DOHH2 (cell line): ENCODE results near the gene GRIN2D.

Experiments
- H3F3A ChIP-seq: fragments of 200-600 bp; sonication (generic), shearing (Covaris generic); 2 replicates; pipeline ENCODE4 v1.6.0; 2016; ENCODE audit warnings: antibody characterized with exemption, mild to moderate bottlenecking; ENCODE audit not compliant: control insufficient read depth, insufficient read depth
- H3K27ac ChIP-seq: fragments of 200-600 bp; sonication (generic); 2 replicates; pipeline ENCODE4 v1.5.1; 2014; ENCODE audit warnings: low read depth, mild to moderate bottlenecking, low read length, moderate library complexity
- H3K27me3 ChIP-seq: fragments of 200-600 bp; sonication (generic); 2 replicates; pipeline ENCODE4 v1.6.1; 2014; ENCODE audit warnings: mild to moderate bottlenecking, low read length, mixed read lengths; ENCODE audit not compliant: control insufficient read depth
- H3K36me3 ChIP-seq: fragments of 200-600 bp; sonication (generic); 2 replicates; pipeline ENCODE4 v1.6.1; 2014; ENCODE audit warnings: mild to moderate bottlenecking, low read length, moderate library complexity, mixed read lengths; ENCODE audit not compliant: control insufficient read depth
- H3K4me1 ChIP-seq: fragments of 200-600 bp; sonication (generic); 2 replicates; pipeline ENCODE4 v1.6.1; 2014; ENCODE audit warnings: mild to moderate bottlenecking, low read length, mixed read lengths; ENCODE audit not compliant: control insufficient read depth
- H3K4me2 ChIP-seq: fragments of 200-600 bp; sonication (generic); 2 replicates; pipeline ENCODE4 v1.6.0; 2014; ENCODE audit warnings: mild to moderate bottlenecking, low read length, moderate library complexity
- H3K4me3 ChIP-seq: fragments of 200-600 bp; sonication (generic); 2 replicates; pipeline ENCODE4 v1.5.1; 2014; ENCODE audit warnings: mild to moderate bottlenecking, low read length, mixed read lengths
- H3K79me2 ChIP-seq: fragments of 200-600 bp; sonication (generic); 2 replicates; pipeline ENCODE4 v1.6.1; 2014; ENCODE audit warnings: mild to moderate bottlenecking, low read length, mixed read lengths; ENCODE audit not compliant: control insufficient read depth
- H3K9me2 ChIP-seq: fragments of 200-600 bp; sonication (generic); replicated peaks from 2 replicates; pipeline ENCODE4 v1.6.1; 2014; ENCODE audit warnings: mild to moderate bottlenecking, low read length, mixed read lengths; ENCODE audit not compliant: control insufficient read depth
- H3K9me3 ChIP-seq: fragments of 200-600 bp; sonication (generic); 2 replicates; pipeline ENCODE4 v1.6.1; 2014; ENCODE audit warnings: antibody characterized with exemption, low read length, mixed read lengths; ENCODE audit not compliant: control insufficient read depth, insufficient read depth
- H4K20me1 ChIP-seq: fragments of 200-600 bp; sonication (generic); 2 replicates; pipeline ENCODE4 v1.6.0; 2014; ENCODE audit warnings: low read depth, mild to moderate bottlenecking, antibody characterized with exemption, low read length, moderate library complexity; ENCODE audit not compliant: control insufficient read depth, insufficient read depth
- EZH2phosphoT487 ChIP-seq: fragments of 200-600 bp; sonication (generic); IDR thresholded peaks from 2 replicates; pipeline ENCODE4 v1.6.1; 2017; ENCODE audit warnings: borderline replicate concordance, mild to moderate bottlenecking, antibody characterized with exemption, low read length, moderate library complexity, mixed read lengths
- TF ChIP-seq, protein P1 (sequence below): fragments of 200-600 bp; sonication (generic); IDR thresholded peaks from one replicate; pipeline ENCODE4 v1.5.1; 2014; ENCODE audit warnings: antibody characterized with exemption, mild to moderate bottlenecking, low read depth, low read length; ENCODE audit not compliant: poor library complexity, severe bottlenecking

The GRIN2D gene

DNA sequence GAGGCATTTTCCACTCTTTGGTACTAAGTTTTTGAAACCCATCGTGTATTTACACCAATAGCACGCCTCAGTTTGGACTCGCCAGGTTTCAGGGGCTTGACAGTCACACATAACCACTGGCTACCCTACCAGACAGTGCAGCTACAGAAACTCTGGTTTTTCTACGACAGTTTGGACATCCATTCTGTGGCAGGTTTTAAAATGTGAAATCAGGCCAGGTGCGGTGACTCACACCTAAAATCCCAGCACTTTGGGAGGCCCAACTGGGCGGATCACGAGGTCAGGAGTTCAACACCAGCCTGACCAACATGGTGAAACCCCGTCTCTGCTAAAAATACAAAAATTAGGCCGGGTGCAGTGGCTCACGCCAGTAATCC, 15.3 kb upstream of the GRIN2D start:
- 0 out of 2 replicates have a peak, but pooled peaks cover 3% of the 10 kb centered on the region for H3F3A ChIP-seq
- H3K27ac ChIP-seq = no peak overlapping the region
- H3K36me3 ChIP-seq = peaks cover 18% of the 10 kb centered on the region
- no peak overlapping the region for H3K4me2 ChIP-seq
- no peak for TF ChIP-seq EZH2phosphoT487
- TF ChIP-seq, protein P1, sequence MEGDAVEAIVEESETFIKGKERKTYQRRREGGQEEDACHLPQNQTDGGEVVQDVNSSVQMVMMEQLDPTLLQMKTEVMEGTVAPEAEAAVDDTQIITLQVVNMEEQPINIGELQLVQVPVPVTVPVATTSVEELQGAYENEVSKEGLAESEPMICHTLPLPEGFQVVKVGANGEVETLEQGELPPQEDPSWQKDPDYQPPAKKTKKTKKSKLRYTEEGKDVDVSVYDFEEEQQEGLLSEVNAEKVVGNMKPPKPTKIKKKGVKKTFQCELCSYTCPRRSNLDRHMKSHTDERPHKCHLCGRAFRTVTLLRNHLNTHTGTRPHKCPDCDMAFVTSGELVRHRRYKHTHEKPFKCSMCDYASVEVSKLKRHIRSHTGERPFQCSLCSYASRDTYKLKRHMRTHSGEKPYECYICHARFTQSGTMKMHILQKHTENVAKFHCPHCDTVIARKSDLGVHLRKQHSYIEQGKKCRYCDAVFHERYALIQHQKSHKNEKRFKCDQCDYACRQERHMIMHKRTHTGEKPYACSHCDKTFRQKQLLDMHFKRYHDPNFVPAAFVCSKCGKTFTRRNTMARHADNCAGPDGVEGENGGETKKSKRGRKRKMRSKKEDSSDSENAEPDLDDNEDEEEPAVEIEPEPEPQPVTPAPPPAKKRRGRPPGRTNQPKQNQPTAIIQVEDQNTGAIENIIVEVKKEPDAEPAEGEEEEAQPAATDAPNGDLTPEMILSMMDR = no peak
- H4K20me1 ChIP-seq = no peaks in the 10 kb centered on the region
- no peaks in the 10 kb centered on the region for H3K9me2 ChIP-seq
- H3K79me2 ChIP-seq = no peaks in the 10 kb centered on the region
- H3K4me3 ChIP-seq = no peak overlapping the region
- H3K27me3 ChIP-seq = no peaks in the 10 kb centered on the region
- H3K4me1 ChIP-seq = no peaks in the 10 kb centered on the region
- H3K9me3 ChIP-seq = no peaks in the 10 kb centered on the region

DNA sequence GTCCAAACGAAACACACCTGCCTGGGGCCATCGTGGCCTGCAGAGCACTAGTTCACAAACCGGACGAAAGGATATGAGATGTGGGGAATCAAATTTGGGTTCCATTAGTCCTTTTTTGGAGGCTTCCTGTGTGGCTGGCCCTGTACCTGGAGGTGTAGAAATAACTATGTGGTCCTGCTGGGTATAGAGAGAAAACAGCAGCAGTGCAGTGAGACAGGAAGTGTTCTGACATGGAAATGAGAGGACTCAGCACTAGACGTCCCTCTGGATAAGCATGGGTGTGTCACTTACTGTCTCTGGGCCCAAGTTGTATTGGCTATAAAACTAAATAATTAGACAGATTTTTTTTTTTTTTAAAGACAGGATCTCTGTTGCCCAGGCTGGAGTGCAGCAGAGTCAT, 14.4 kb upstream of the GRIN2D start:
- no peaks in the 10 kb centered on the region for H3K4me1 ChIP-seq
- H3F3A ChIP-seq = 0 out of 2 replicates have a peak, but pooled peaks cover 3% of the 10 kb centered on the region
- H3K4me3 ChIP-seq = no peak overlapping the region
- no peaks in the 10 kb centered on the region for H3K79me2 ChIP-seq
- H3K27me3 ChIP-seq = no peaks in the 10 kb centered on the region
- no peak overlapping the region for H3K27ac ChIP-seq
- no peaks in the 10 kb centered on the region for H3K9me2 ChIP-seq
- TF ChIP-seq, protein P1 = no peak
- TF ChIP-seq EZH2phosphoT487 = no peak
- H3K9me3 ChIP-seq = no peaks in the 10 kb centered on the region
- no peaks in the 10 kb centered on the region for H4K20me1 ChIP-seq
- H3K4me2 ChIP-seq = no peak overlapping the region
- peaks cover 24% of the 10 kb centered on the region for H3K36me3 ChIP-seq

DNA sequence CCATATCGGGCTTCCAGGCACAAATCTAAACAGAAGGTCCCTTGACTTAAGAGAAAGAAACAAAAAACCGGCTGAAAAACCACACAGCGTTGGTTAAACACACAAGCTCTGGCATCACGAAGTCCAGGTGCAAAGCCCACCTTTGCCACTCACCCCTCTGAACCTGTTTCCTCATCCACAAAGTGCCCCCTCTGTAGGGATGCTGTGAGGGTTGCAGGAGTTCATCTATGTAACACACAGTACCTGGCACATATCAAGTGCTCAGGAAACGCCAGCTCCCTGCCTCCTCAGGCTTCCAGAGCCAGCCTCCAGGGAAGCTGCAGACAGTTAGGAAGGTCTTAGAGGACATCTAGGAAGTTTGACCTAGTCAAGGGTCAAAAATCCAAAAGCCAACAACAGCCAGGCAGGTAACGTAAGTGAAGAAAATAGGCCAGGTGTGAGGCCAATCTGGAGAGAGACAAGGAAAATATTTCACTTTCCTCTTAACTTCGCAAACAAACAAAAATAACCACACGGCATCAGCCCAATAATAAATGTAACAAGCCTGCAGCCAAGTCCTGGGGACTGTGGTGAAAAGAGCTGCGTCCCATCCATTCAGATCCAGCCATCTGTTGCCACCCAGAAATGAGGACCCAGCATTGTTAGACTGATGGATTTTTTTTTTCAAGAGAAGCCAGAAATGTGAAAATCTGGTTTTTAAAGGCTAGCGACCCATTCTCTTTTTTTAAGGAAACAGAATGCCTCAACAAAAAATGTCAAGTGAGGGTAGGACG, 12.1 kb upstream of the GRIN2D start:
- Histone ChIP-seq H3K27ac (no peak overlapping the region), H3K79me2 (no peaks in the 10 kb centered on the region)

More for the DNA sequence above, 12.1 kb upstream of the GRIN2D start:
- no peaks in the 10 kb centered on the region for H3K9me3 ChIP-seq
- no peaks in the 10 kb centered on the region for H4K20me1 ChIP-seq
- H3K27me3 ChIP-seq = no peaks in the 10 kb centered on the region
- H3K4me2 ChIP-seq = no peak overlapping the region
- no peaks in the 10 kb centered on the region for H3K9me2 ChIP-seq
- no peaks in the 10 kb centered on the region for H3K4me1 ChIP-seq
- no peak overlapping the region for H3K4me3 ChIP-seq
- 0 out of 2 replicates have a peak, but pooled peaks cover 3% of the 10 kb centered on the region for H3F3A ChIP-seq
- no peak for TF ChIP-seq EZH2phosphoT487
- TF ChIP-seq, protein P1 = no peak
- H3K36me3 ChIP-seq = peaks cover 41% of the 10 kb centered on the region
